HG02852 (cell line): ENCODE data around the gene TRPC1.
"Not testable (repeated sequence)": the region's sequence is repeated elsewhere in the genome, so short reads cannot be mapped to it uniquely, and the experiment has no call there.

ENCODE experiments used
- ATAC-seq: cut with Tn5 transposase; IDR thresholded peaks from one replicate; pipeline ENCODE4 v1.9.1; 2021; ENCODE audit warnings: mild to moderate bottlenecking, moderate library complexity; ENCODE audit not compliant: unreplicated experiment

TRPC1 gene

GRCh38 chr3:142750531-142750930 lies 26.7 kb downstream of the TRPC1 start:
- ATAC-seq, result not testable (repeated sequence)

- ATAC-seq, result not testable (repeated sequence)
These were observed 28.8 kb downstream of the TRPC1 start for GRCh38 chr3:142752605-142753004.

GRCh38 chr3:142754494-142754893 lies 30.7 kb downstream of the TRPC1 start:
- no peak for ATAC-seq

- ATAC-seq, result no peak
These were observed 44.5 kb downstream of the TRPC1 start for GRCh38 chr3:142768338-142768737.

GRCh38 chr3:142777927-142778326 lies 54.1 kb downstream of the TRPC1 start:
- ATAC-seq, result no peak

GRCh38 chr3:142778541-142778940 lies 54.7 kb downstream of the TRPC1 start:
- no peak for ATAC-seq

- ATAC-seq, result no peak
These were observed 55.8 kb downstream of the TRPC1 start for GRCh38 chr3:142779591-142779990.

- no peak for ATAC-seq
These were observed 58.8 kb downstream of the TRPC1 start for GRCh38 chr3:142782616-142783015.

- no peak for ATAC-seq
These were observed 60.4 kb downstream of the TRPC1 start for GRCh38 chr3:142784228-142784627.

GRCh38 chr3:142785996-142786395 lies 62.2 kb downstream of the TRPC1 start:
- no peak for ATAC-seq

- no peak for ATAC-seq
These were observed 63.9 kb downstream of the TRPC1 start for GRCh38 chr3:142787719-142788118.

- ATAC-seq, result no peak
These were observed 70.7 kb downstream of the TRPC1 start for GRCh38 chr3:142794508-142794907.

GRCh38 chr3:142795332-142795731 lies 71.5 kb downstream of the TRPC1 start:
- ATAC-seq, result no peak

GRCh38 chr3:142796823-142797222 lies 73.0 kb downstream of the TRPC1 start:
- no peak for ATAC-seq

- ATAC-seq, result no peak
These were observed 77.9 kb downstream of the TRPC1 start for GRCh38 chr3:142801746-142802145.

- ATAC-seq, result no peak
These were observed 79.1 kb downstream of the TRPC1 start for GRCh38 chr3:142802891-142803290.

- no peak for ATAC-seq
These were observed 84.5 kb downstream of the TRPC1 start for GRCh38 chr3:142808103-142808917.

GRCh38 chr3:142809259-142809658 lies 85.4 kb downstream of the TRPC1 start:
- no peak for ATAC-seq

GRCh38 chr3:142815803-142816202 lies 92.0 kb downstream of the TRPC1 start:
- no peak for ATAC-seq

- ATAC-seq, result no peak
These were observed 93.5 kb downstream of the TRPC1 start for GRCh38 chr3:142817356-142817755.

GRCh38 chr3:142817897-142818296 lies 94.1 kb downstream of the TRPC1 start:
- no peak for ATAC-seq

GRCh38 chr3:142818651-142819050 lies 94.8 kb downstream of the TRPC1 start:
- no peak for ATAC-seq

GRCh38 chr3:142819179-142819578 lies 95.3 kb downstream of the TRPC1 start:
- ATAC-seq, result no peak
